Right renal cortex interstitium (tissue), 3 donors: ENCODE measurements around the gene AVPR1A. TPM values are rescaled to one million over a fixed set of nuclear protein-coding genes. Genes with fewer than 3 reads are reported as not detected.
"Not testable (repeated sequence)": the region's sequence is repeated elsewhere in the genome, so short reads cannot be mapped to it uniquely, and the experiment has no call there.

Experiments used
- DNase-seq, 3 donors: peaks; one replicate each; pipeline ENCODE4 v3.0.0-alpha.2; 2013; ENCODE audit warnings: low read depth in 3 of 3, low spot score in 2 of 3
- polyA plus RNA-seq, 3 donors: library from polyadenylated mRNA; unstranded; fragments of 120-200 nt; gene quantifications; one replicate each; pipeline ENCODE4 v1.2.1, GENCODE V29; 2013; ENCODE audit not compliant: insufficient read length in 3 of 3

The AVPR1A gene
- 10 to 100 TPM in 1 of 3 donors, 1 to 10 TPM in 2; 4.5 to 11.0 (median 5.4) TPM for polyA plus RNA-seq

- peak in 1 of 3 donors; percentile 9 for DNase-seq
Observed at GRCh38 chr12:63150713-63151622, at the start of gene AVPR1A. AVPR1A (minus strand) TSS chr12:63151201; CDS start chr12:63150836, 365 bp downstream.

- no peak for DNase-seq
Observed at GRCh38 chr12:63196168-63196567, 45.2 kb upstream of the AVPR1A start.

GRCh38 chr12:63179224-63179623, 28.2 kb upstream of the AVPR1A start:
- DNase-seq = no peak

- no peak for DNase-seq
Observed at GRCh38 chr12:63170321-63170720, 19.3 kb upstream of the AVPR1A start.

- DNase-seq = not testable (repeated sequence)
Observed at GRCh38 chr12:63167741-63168140, 16.7 kb upstream of the AVPR1A start.

- peak in 1 of 3 donors; percentile 32 for DNase-seq
Observed at GRCh38 chr12:63164911-63165310, 13.9 kb upstream of the AVPR1A start.

- DNase-seq = no peak
Observed at GRCh38 chr12:63163541-63163940, 12.5 kb upstream of the AVPR1A start.

- no peak for DNase-seq
Observed at GRCh38 chr12:63155375-63155774, 4.4 kb upstream of the AVPR1A start.

- no peak for DNase-seq
Observed at GRCh38 chr12:63154560-63154959, 3.6 kb upstream of the AVPR1A start.

- DNase-seq = no peak
Observed at GRCh38 chr12:63152321-63152700, 1.3 kb upstream of the AVPR1A start.

GRCh38 chr12:63151623-63152320, 771 bp upstream of the AVPR1A start:
- DNase-seq = peak in 1 of 3 donors; percentile 63

GRCh38 chr12:63149909-63150712, 890 bp downstream of the AVPR1A start:
- DNase-seq = peak in 1 of 3 donors; percentile 23

- no peak for DNase-seq
Observed at GRCh38 chr12:63144556-63144955, 6.4 kb downstream of the AVPR1A start.

- DNase-seq = no peak
Observed at GRCh38 chr12:63138488-63138887, 12.5 kb downstream of the AVPR1A start.

GRCh38 chr12:63133981-63134380, 17.0 kb downstream of the AVPR1A start:
- no peak for DNase-seq

- no peak for DNase-seq
Observed at GRCh38 chr12:63132201-63132600, 18.8 kb downstream of the AVPR1A start.

- no peak for DNase-seq
Observed at GRCh38 chr12:63129927-63130326, 21.1 kb downstream of the AVPR1A start.

GRCh38 chr12:63124778-63125177, 26.2 kb downstream of the AVPR1A start:
- no peak for DNase-seq

GRCh38 chr12:63103494-63104131, 47.4 kb downstream of the AVPR1A start:
- DNase-seq = no peak

GRCh38 chr12:63101920-63102319, 49.1 kb downstream of the AVPR1A start:
- no peak for DNase-seq
